HEK293 (cell line): ENCODE results near the gene CDCA8.
A peak's percentile ranks its signal among the peaks of the same experiment; 100 is the strongest.

ENCODE experiments used
- CTCF ChIA-PET: fragments of 350-600 bp; formaldehyde crosslinking; extraction: SDS; loops from one replicate; lab custom pipeline; 2021; ENCODE audit warnings: antibody characterized with exemption; lab: Yijun Ruan, JAX
- POLR2A ChIA-PET: fragments of 300-600 bp; formaldehyde crosslinking; extraction: SDS; loops from one replicate; lab custom pipeline; 2020; ENCODE audit warnings: antibody characterized with exemption, inconsistent platforms; lab: Yijun Ruan, JAX
- H3K27ac ChIP-seq: fragments of 200-500 bp; sonication (Bioruptor generic); 2 replicates; pipeline ENCODE4 v1.5.1; 2014; ENCODE audit warnings: low read depth, low read length, control low read depth, inconsistent platforms; ENCODE audit errors: extremely low read depth
- H3K36me3 ChIP-seq, 2 experiments: fragments of 200-500 bp in 1 of 2; sonication (Bioruptor generic) in 1 of 2; 1 replicate in 1 of 2; 2 replicates in 1 of 2; pipeline ENCODE4 v1.5.1; 2014 to 2017; ENCODE audit warnings: inconsistent platforms in 2 of 2, low read length in 2 of 2; ENCODE audit not compliant: control insufficient read depth in 2 of 2, insufficient read depth in 1 of 2
- H3K4me1 ChIP-seq: fragments of 200-500 bp; sonication (Bioruptor generic); 2 replicates; pipeline ENCODE4 v1.5.1; 2014; ENCODE audit warnings: mild to moderate bottlenecking, low read length, inconsistent platforms; ENCODE audit not compliant: control insufficient read depth, insufficient read depth
- H3K4me3 ChIP-seq: 2 replicates; pipeline ENCODE4 v1.5.1; 2011; ENCODE audit warnings: low read depth, mild to moderate bottlenecking, control low read depth, low read length, moderate library complexity
- H3K9me3 ChIP-seq: fragments of 200-500 bp; sonication (Bioruptor generic); 2 replicates; pipeline ENCODE4 v1.5.1; 2014; ENCODE audit warnings: low read depth, low read length, inconsistent platforms; ENCODE audit not compliant: control insufficient read depth, insufficient read depth
- KLF10 ChIP-seq: fragments of 450-650 bp; IDR thresholded peaks from 2 replicates; pipeline ENCODE4 v1.5.1; 2018; ENCODE audit warnings: missing biosample characterization, mild to moderate bottlenecking, missing genetic modification characterization
- MEIS1 ChIP-seq: sonication (generic); formaldehyde crosslinking; IDR thresholded peaks from 2 replicates; pipeline ENCODE4 v1.8.1; 2022; ENCODE audit warnings: missing genetic modification reagents, mild to moderate bottlenecking, borderline replicate concordance
- MYNN ChIP-seq: fragments of 450-650 bp; formaldehyde crosslinking; IDR thresholded peaks from 2 replicates; pipeline ENCODE4 v1.5.1; 2016; ENCODE audit warnings: missing biosample characterization, missing genetic modification characterization, borderline replicate concordance
- REPIN1 ChIP-seq: fragments of 450-650 bp; formaldehyde crosslinking; IDR thresholded peaks from 2 replicates; pipeline ENCODE4 v1.5.1; 2017; ENCODE audit warnings: missing biosample characterization, missing genetic modification characterization, low read depth
- SETDB1 ChIP-seq: IDR thresholded peaks from one replicate; pipeline ENCODE4 v1.6.1; 2017; ENCODE audit warnings: mild to moderate bottlenecking, low read length, moderate library complexity, mixed read lengths; ENCODE audit not compliant: insufficient read length
- SP2 ChIP-seq: fragments of 450-650 bp; formaldehyde crosslinking; IDR thresholded peaks from 2 replicates; pipeline ENCODE4 v1.5.1; 2016; ENCODE audit warnings: missing biosample characterization, missing genetic modification characterization
- TRIM28 ChIP-seq: IDR thresholded peaks from 2 replicates; pipeline ENCODE4 v1.6.1; 2011; ENCODE audit warnings: low read length, control low read depth, borderline replicate concordance
- ZBTB17 ChIP-seq: fragments of 450-650 bp; formaldehyde crosslinking; IDR thresholded peaks from 2 replicates; pipeline ENCODE4 v1.5.1; 2016; ENCODE audit warnings: missing biosample characterization, missing genetic modification characterization
- ZBTB20 ChIP-seq: fragments of 450-650 bp; formaldehyde crosslinking; IDR thresholded peaks from 2 replicates; pipeline ENCODE4 v1.5.1; 2016; ENCODE audit warnings: missing biosample characterization, missing genetic modification characterization
- ZFP37 ChIP-seq: fragments of 450-650 bp; formaldehyde crosslinking; IDR thresholded peaks from 2 replicates; pipeline ENCODE4 v1.5.1; 2016; ENCODE audit warnings: missing biosample characterization, missing genetic modification characterization
- ZNF10 ChIP-seq: fragments of 450-650 bp; formaldehyde crosslinking; IDR thresholded peaks from 2 replicates; pipeline ENCODE4 v1.5.1; 2017; ENCODE audit warnings: missing biosample characterization, missing genetic modification characterization
- ZNF341 ChIP-seq: fragments of 450-650 bp; formaldehyde crosslinking; IDR thresholded peaks from 2 replicates; pipeline ENCODE4; 2016; ENCODE audit warnings: low read depth, missing biosample characterization, missing genetic modification characterization
- ZNF48 ChIP-seq: fragments of 450-650 bp; formaldehyde crosslinking; IDR thresholded peaks from 2 replicates; pipeline ENCODE4 v1.5.1; 2016; ENCODE audit warnings: missing biosample characterization, missing genetic modification characterization
- ZNF558 ChIP-seq: fragments of 450-650 bp; formaldehyde crosslinking; IDR thresholded peaks from 2 replicates; pipeline ENCODE4 v1.5.1; 2016; ENCODE audit warnings: missing biosample characterization, missing genetic modification characterization
- ZNF585B ChIP-seq: fragments of 450-650 bp; formaldehyde crosslinking; IDR thresholded peaks from 2 replicates; pipeline ENCODE4 v1.5.1; 2016; ENCODE audit warnings: missing biosample characterization, missing genetic modification characterization
- ZNF596 ChIP-seq: fragments of 450-650 bp; IDR thresholded peaks from 2 replicates; pipeline ENCODE4 v1.5.0; 2018; ENCODE audit warnings: missing biosample characterization, mild to moderate bottlenecking, missing genetic modification characterization, moderate library complexity
- ZNF768 ChIP-seq: fragments of 450-650 bp; formaldehyde crosslinking; IDR thresholded peaks from 2 replicates; pipeline ENCODE4 v1.5.1; 2018; ENCODE audit warnings: missing biosample characterization, mild to moderate bottlenecking, missing genetic modification characterization
- ZNF785 ChIP-seq: fragments of 450-650 bp; formaldehyde crosslinking; IDR thresholded peaks from 2 replicates; pipeline ENCODE4 v1.5.1; 2016; ENCODE audit warnings: missing biosample characterization, missing genetic modification characterization
- ZNF792 ChIP-seq: fragments of 450-650 bp; formaldehyde crosslinking; IDR thresholded peaks from 2 replicates; pipeline ENCODE4 v1.5.1; 2016; ENCODE audit warnings: missing biosample characterization, missing genetic modification characterization
- TF ChIP-seq, protein P1 (sequence below): fragments of 450-650 bp; formaldehyde crosslinking; IDR thresholded peaks from 2 replicates; pipeline ENCODE4 v1.5.1; 2016; ENCODE audit warnings: missing biosample characterization, missing genetic modification characterization
- TF ChIP-seq, protein P2 (sequence below): fragments of 450-650 bp; formaldehyde crosslinking; IDR thresholded peaks from 2 replicates; pipeline ENCODE4 v1.5.1; 2016; ENCODE audit warnings: missing biosample characterization, missing genetic modification characterization

The CDCA8 gene

DNA sequence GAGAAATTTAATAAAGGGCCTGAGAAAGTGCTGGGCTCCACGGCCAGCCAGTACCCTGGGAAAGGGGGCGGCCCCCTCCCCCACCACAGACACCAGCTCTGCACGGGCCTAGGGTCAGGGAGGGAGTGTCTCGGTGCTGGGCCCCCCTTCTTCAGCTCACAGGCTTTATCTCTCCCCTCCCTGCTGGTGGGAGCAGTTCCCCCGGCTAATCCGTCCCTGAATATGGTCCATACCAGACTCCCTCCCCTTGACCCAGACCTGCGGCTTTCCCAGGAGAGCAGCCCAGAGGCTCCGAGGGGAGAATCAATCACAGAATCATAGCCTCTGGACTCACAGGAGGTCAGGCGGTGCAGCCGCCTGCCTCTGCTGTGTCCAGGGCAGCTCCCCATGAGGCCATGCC lies 31.7 kb upstream of the CDCA8 start:
- CTCF ChIA-PET, result interaction anchor here (0.6 to 1.4 kb wide), 3 partner anchors 22 to 209 kb away, joined by 3 to 6 read pairs (median 3); no protein-coding TSS in a partner anchor

DNA sequence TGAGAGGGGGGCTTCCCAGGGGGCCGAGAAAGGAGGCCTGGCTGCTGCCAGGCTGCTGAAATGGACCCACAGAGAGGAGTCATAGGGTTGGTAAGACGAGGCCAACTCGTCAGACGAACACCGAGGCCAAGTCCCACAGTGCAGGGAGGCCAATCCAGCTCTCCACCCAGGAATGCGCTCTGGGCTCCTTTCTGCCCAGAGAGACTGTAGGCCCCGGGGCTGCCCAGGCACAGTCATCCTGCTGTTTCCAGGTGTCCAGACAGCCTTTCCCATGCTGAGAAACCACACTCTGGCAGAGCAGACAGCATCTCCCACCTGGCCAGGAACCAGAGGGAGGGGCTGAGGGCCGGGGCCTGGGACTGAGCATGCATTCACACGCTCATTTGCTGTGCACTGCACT lies 30.9 kb upstream of the CDCA8 start:
- Histone ChIP-seq H3K4me3 (no peak overlapping the region), H3K4me1 (no peaks in the 10 kb centered on the region), H3K27ac (no peak overlapping the region), H3K36me3 (no peaks in the 10 kb centered on the region), H3K9me3 (no peaks in the 10 kb centered on the region)
- POLR2A ChIA-PET, result no interaction called here
- TF ChIP-seq MEIS1 (CRISPR knock-in tag) (no peak), ZBTB17 (peak; percentile 32; the same call in 1 of the 2 replicates)
- CTCF ChIA-PET, result interaction anchor here (0.6 kb wide), 1 partner anchor 210 kb away, joined by 3 read pairs; no protein-coding TSS in a partner anchor

More for the DNA sequence above, 31.7 kb upstream of the CDCA8 start:
- H3K4me3 ChIP-seq, result no peak overlapping the region
- POLR2A ChIA-PET, result no interaction called here
- TF ChIP-seq ZNF10 (tag by site-specific recombination) (no peak), ZNF768 (tag by site-specific recombination) (no peak), KLF10 (no peak), ZBTB20 (tag by site-specific recombination) (no peak), SETDB1 (no peak), ZNF48 (tag by site-specific recombination) (no peak), ZNF585B (tag by site-specific recombination) (no peak), MYNN (no peak), ZFP37 (no peak), ZNF785 (tag by site-specific recombination) (no peak), SP2 (tag by site-specific recombination) (no peak), REPIN1 (tag by site-specific recombination) (no peak), ZNF792 (no peak), ZNF558 (tag by site-specific recombination) (no peak), TRIM28 (no peak), ZNF341 (tag by site-specific recombination) (no peak), ZNF596 (tag by site-specific recombination) (no peak)
- TF ChIP-seq, protein P1, sequence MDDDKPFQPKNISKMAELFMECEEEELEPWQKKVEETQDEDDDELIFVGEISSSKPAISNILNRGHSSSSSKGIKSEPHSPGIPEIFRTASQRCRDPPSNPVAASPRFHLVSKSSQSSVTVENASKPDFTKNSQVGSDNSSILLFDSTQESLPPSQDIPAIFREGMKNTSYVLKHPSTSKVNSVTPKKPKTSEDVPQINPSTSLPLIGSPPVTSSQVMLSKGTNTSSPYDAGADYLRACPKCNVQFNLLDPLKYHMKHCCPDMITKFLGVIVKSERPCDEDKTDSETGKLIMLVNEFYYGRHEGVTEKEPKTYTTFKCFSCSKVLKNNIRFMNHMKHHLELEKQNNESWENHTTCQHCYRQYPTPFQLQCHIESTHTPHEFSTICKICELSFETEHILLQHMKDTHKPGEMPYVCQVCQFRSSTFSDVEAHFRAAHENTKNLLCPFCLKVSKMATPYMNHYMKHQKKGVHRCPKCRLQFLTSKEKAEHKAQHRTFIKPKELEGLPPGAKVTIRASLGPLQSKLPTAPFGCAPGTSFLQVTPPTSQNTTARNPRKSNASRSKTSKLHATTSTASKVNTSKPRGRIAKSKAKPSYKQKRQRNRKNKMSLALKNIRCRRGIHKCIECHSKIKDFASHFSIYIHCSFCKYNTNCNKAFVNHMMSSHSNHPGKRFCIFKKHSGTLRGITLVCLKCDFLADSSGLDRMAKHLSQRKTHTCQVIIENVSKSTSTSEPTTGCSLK (tag by site-specific recombination), result no peak
- TF ChIP-seq, protein P2, sequence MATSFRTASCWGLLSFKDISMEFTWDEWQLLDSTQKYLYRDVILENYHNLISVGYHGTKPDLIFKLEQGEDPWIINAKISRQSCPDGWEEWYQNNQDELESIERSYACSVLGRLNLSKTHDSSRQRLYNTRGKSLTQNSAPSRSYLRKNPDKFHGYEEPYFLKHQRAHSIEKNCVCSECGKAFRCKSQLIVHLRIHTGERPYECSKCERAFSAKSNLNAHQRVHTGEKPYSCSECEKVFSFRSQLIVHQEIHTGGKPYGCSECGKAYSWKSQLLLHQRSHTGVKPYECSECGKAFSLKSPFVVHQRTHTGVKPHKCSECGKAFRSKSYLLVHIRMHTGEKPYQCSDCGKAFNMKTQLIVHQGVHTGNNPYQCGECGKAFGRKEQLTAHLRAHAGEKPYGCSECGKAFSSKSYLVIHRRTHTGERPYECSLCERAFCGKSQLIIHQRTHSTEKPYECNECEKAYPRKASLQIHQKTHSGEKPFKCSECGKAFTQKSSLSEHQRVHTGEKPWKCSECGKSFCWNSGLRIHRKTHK (tag by site-specific recombination), result no peak
- H3K9me3 ChIP-seq, result no peaks in the 10 kb centered on the region
- H3K27ac ChIP-seq, result no peak overlapping the region
- no peaks in the 10 kb centered on the region for H3K4me1 ChIP-seq
- H3K36me3 ChIP-seq, result no peaks in the 10 kb centered on the region
